A549 (cell line): ENCODE measurements around the gene HAUS8.

ENCODE experiments used
- CHD2 ChIP-seq: fragments of 150-350 bp; IDR thresholded peaks from 2 replicates; pipeline ENCODE4 v1.6.1; 2014; ENCODE audit warnings: low read length; ENCODE audit not compliant: partially characterized antibody
- CHD4 ChIP-seq: fragments of 200-600 bp; sonication (generic); IDR thresholded peaks from 2 replicates; pipeline ENCODE4 v1.6.1; 2016; ENCODE audit warnings: antibody characterized with exemption, mild to moderate bottlenecking, borderline replicate concordance
- CTCF ChIP-seq: fragments of >200 bp; sonication (Bioruptor Twin); formaldehyde crosslinking; IDR thresholded peaks from 3 replicates; pipeline ENCODE4 v1.5.1; 2016
- E2F6 ChIP-seq: IDR thresholded peaks from 2 replicates; pipeline ENCODE4 v1.6.1; 2012; ENCODE audit warnings: low read depth, borderline replicate concordance
- ELK1 ChIP-seq: fragments of 150-350 bp; IDR thresholded peaks from 2 replicates; pipeline ENCODE4 v1.6.1; 2014; ENCODE audit warnings: low read depth, mild to moderate bottlenecking, low read length
- EP300 ChIP-seq, 2 experiments: fragments of >200 bp; sonication (Bioruptor Twin); formaldehyde crosslinking; IDR thresholded peaks; 2 replicates in 1 of 2; 3 replicates in 1 of 2; pipeline ENCODE4 v1.6.1; 2016 to 2017
- HDAC2 ChIP-seq: fragments of 200-600 bp; sonication (generic); IDR thresholded peaks from 2 replicates; pipeline ENCODE4 v1.6.1; 2016
- MAX ChIP-seq: IDR thresholded peaks from 2 replicates; pipeline ENCODE4 v1.6.1; 2012
- POLR2AphosphoS2 ChIP-seq: conservative IDR thresholded peaks from 2 replicates; pipeline ENCODE4 v1.6.1; 2012; ENCODE audit warnings: low read length, improper control_type of control experiment, inconsistent platforms
- RAD21 ChIP-seq, 2 experiments: fragments of >200 bp in 1 of 2; sonication (Bioruptor Twin) in 1 of 2; formaldehyde crosslinking in 1 of 2; IDR thresholded peaks in 1 of 2; conservative IDR thresholded peaks in 1 of 2; 2 replicates in 1 of 2; 3 replicates in 1 of 2; pipeline ENCODE4 v1.6.1; 2012 to 2018; ENCODE audit warnings: inconsistent platforms in 1 of 2
- REST ChIP-seq: fragments of 200-600 bp; sonication (generic); IDR thresholded peaks from 2 replicates; pipeline ENCODE4 v1.6.1; 2016; ENCODE audit warnings: antibody characterized with exemption, mild to moderate bottlenecking, moderate library complexity
- TFCP2L1 ChIP-seq: fragments of 250-450 bp; sonication (Bioruptor Pico); IDR thresholded peaks from 2 replicates; pipeline ENCODE4 v1.5.0; 2021; ENCODE audit warnings: mild to moderate bottlenecking
- ZC3H11A ChIP-seq: fragments of 450-650 bp; IDR thresholded peaks from 2 replicates; pipeline ENCODE4 v1.6.1; 2014; ENCODE audit warnings: antibody characterized with exemption, mild to moderate bottlenecking

- no peak for TF ChIP-seq ZC3H11A
- no peak for TF ChIP-seq CTCF
- no peak for TF ChIP-seq REST
- no peak for TF ChIP-seq RAD21 (conservative IDR thresholded peaks at IDR 0.05 in 1 of 2, IDR thresholded peaks at IDR 0.05 in 1 of 2)
- no peak for TF ChIP-seq EP300 (IDR thresholded peaks at IDR 0.05)
- TF ChIP-seq HDAC2, result no peak
- TF ChIP-seq TFCP2L1 (CRISPR knock-in tag), result no peak
- no peak for TF ChIP-seq CHD2
- no peak for TF ChIP-seq CHD4
- TF ChIP-seq POLR2AphosphoS2, result no peak
- no peak for TF ChIP-seq E2F6
- TF ChIP-seq MAX, result no peak
- no peak for TF ChIP-seq ELK1
These were observed 34.8 kb upstream of the HAUS8 start for GRCh38 chr19:17109962-17110598.
